Peyer's patch (tissue), 4 donors: Measurements from ENCODE around the gene CALN1. TPM values are rescaled to one million over a fixed set of nuclear protein-coding genes. Genes with fewer than 3 reads are reported as not detected.

ENCODE experiments used
- DNase-seq, 3 donors: peaks; one replicate each; pipeline ENCODE4 v3.0.0-alpha.2; 2017 to 2019
- H3K27ac ChIP-seq, 4 donors: fragments of 200-600 bp; sonication (generic); one replicate each; pipeline ENCODE4 v1.5.1; 2016 to 2019
- H3K27me3 ChIP-seq, 2 donors: fragments of 200-600 bp; sonication (generic); one replicate each; pipeline ENCODE4 v1.5.1; 2019
- H3K36me3 ChIP-seq, 3 donors: fragments of 200-600 bp; sonication (generic); one replicate each; pipeline ENCODE4 v1.5.1; 2016 to 2019
- H3K4me1 ChIP-seq, 4 donors: fragments of 200-600 bp; sonication (generic); one replicate each; pipeline ENCODE4 v1.5.1; 2016 to 2019
- H3K4me3 ChIP-seq, 4 donors: fragments of 200-600 bp; sonication (generic); 1 replicate in 3 of 4; 2 replicates in 1 of 4; pipeline ENCODE4 v1.5.1; 2016 to 2019; ENCODE audit warnings: mild to moderate bottlenecking in 1 of 4
- H3K9me3 ChIP-seq, 4 donors: fragments of 200-600 bp; sonication (generic); one replicate each; pipeline ENCODE4 v1.5.1; 2016 to 2019; ENCODE audit warnings: mild to moderate bottlenecking in 1 of 4
- CTCF ChIP-seq, 6 experiments: fragments of 450-650 bp in 4 of 6; fragments of 200-600 bp in 2 of 6; sonication (generic) in 1 of 6; IDR thresholded peaks; one replicate each; pipeline ENCODE4 v1.5.1; 2017 to 2019; ENCODE audit warnings: antibody characterized with exemption in 6 of 6, mild to moderate bottlenecking in 3 of 6, moderate library complexity in 1 of 6
- POLR2A ChIP-seq, 2 donors: fragments of 450-650 bp; IDR thresholded peaks; one replicate each; pipeline ENCODE4 v1.5.1; 2017; ENCODE audit warnings: antibody characterized with exemption in 2 of 2, mild to moderate bottlenecking in 2 of 2, moderate library complexity in 2 of 2
- total RNA-seq, 4 donors: library from RNA; depleted of rRNA; stranded (reverse); fragments of >200 nt; gene quantifications; one replicate each; pipeline ENCODE4 v1.1.0, GENCODE V29; 2016

The CALN1 gene
- total RNA-seq, 4 donors from 2014 or later, result 0.13 TPM; not detected in 3

- Histone ChIP-seq H3K27me3 (no peaks in the 10 kb centered on the region), H3K36me3 (no peaks in the 10 kb centered on the region), H3K27ac (no peak overlapping the region), H3K4me3 (no peak overlapping the region), H3K4me1 (no peaks in the 10 kb centered on the region), H3K9me3 (no peaks in the 10 kb centered on the region)
- TF ChIP-seq POLR2A (IDR thresholded peaks at IDR 0.05), result no peak
- TF ChIP-seq CTCF (IDR thresholded peaks at IDR 0.05), result no peak
- no peak for DNase-seq
Observed at GRCh38 chr7:72437061-72437585, 25.0 kb upstream of the CALN1 start.

- DNase-seq, result no peak
- Histone ChIP-seq H3K27ac (no peak overlapping the region), H3K4me1 (no peaks in the 10 kb centered on the region), H3K27me3 (no peaks in the 10 kb centered on the region), H3K4me3 (no peak overlapping the region), H3K36me3 (no peaks in the 10 kb centered on the region), H3K9me3 (no peaks in the 10 kb centered on the region)
- no peak for TF ChIP-seq POLR2A (IDR thresholded peaks at IDR 0.05)
- no peak for TF ChIP-seq CTCF (IDR thresholded peaks at IDR 0.05)
Observed at GRCh38 chr7:72435925-72436480, 23.9 kb upstream of the CALN1 start.

GRCh38 chr7:72435366-72435765, 23.2 kb upstream of the CALN1 start:
- no peak for DNase-seq

GRCh38 chr7:72430531-72430930, 18.4 kb upstream of the CALN1 start:
- H3K9me3 ChIP-seq, result peaks cover 0 to 4% (median 0%) of the 10 kb centered on the region in 4 donors
- DNase-seq, result no peak
- TF ChIP-seq POLR2A (IDR thresholded peaks at IDR 0.05), result no peak
- no peak for TF ChIP-seq CTCF (IDR thresholded peaks at IDR 0.05)

More at GRCh38 chr7:72435366-72435765, 23.2 kb upstream of the CALN1 start:
- no peaks in the 10 kb centered on the region for H3K27me3 ChIP-seq
- no peaks in the 10 kb centered on the region for H3K9me3 ChIP-seq
- H3K4me1 ChIP-seq, result no peaks in the 10 kb centered on the region
- H3K4me3 ChIP-seq, result no peak overlapping the region
- H3K27ac ChIP-seq, result no peak overlapping the region
- no peaks in the 10 kb centered on the region for H3K36me3 ChIP-seq
- TF ChIP-seq POLR2A (IDR thresholded peaks at IDR 0.05) (no peak), CTCF (IDR thresholded peaks at IDR 0.05) (no peak)

GRCh38 chr7:72429316-72429715, 17.2 kb upstream of the CALN1 start:
- Histone ChIP-seq H3K4me1 (no peaks in the 10 kb centered on the region), H3K9me3 (peaks cover 0 to 4% (median 0%) of the 10 kb centered on the region in 4 donors), H3K27ac (no peak overlapping the region), H3K4me3 (no peak overlapping the region), H3K27me3 (no peaks in the 10 kb centered on the region), H3K36me3 (no peaks in the 10 kb centered on the region)
- no peak for DNase-seq
- no peak for TF ChIP-seq CTCF (IDR thresholded peaks at IDR 0.05)
- TF ChIP-seq POLR2A (IDR thresholded peaks at IDR 0.05), result no peak

More at GRCh38 chr7:72430531-72430930, 18.4 kb upstream of the CALN1 start:
- no peak overlapping the region for H3K27ac ChIP-seq
- H3K4me3 ChIP-seq, result no peak overlapping the region
- no peaks in the 10 kb centered on the region for H3K36me3 ChIP-seq
- no peaks in the 10 kb centered on the region for H3K4me1 ChIP-seq
- H3K27me3 ChIP-seq, result no peaks in the 10 kb centered on the region
